Mucosa of descending colon (tissue), 3 donors: Measurements from ENCODE around the gene ACOXL. TPM values are rescaled to one million over a fixed set of nuclear protein-coding genes. Genes with fewer than 3 reads are reported as not detected.

Source experiments
- ATAC-seq: fragments of 200-7000 bp; cut with Tn5 transposase; one replicate; pipeline ENCODE4 v1.9.1; 2020; ENCODE audit warnings: mild to moderate bottlenecking, moderate library complexity
- DNase-seq, 3 donors: peaks; one replicate each; pipeline ENCODE4 v3.0.0-alpha.2; 2020
- H3K36me3 ChIP-seq: fragments of 200-600 bp; one replicate; pipeline ENCODE4 v1.8.0; 2021; ENCODE audit warnings: low read depth, mild to moderate bottlenecking
- H3K4me1 ChIP-seq: fragments of 200-600 bp; one replicate; pipeline ENCODE4 v1.8.0; 2021; ENCODE audit warnings: low read depth, mild to moderate bottlenecking
- H3K4me3 ChIP-seq: fragments of 200-600 bp; one replicate; pipeline ENCODE4 v1.8.0; 2021; ENCODE audit warnings: mild to moderate bottlenecking
- H3K9me3 ChIP-seq: fragments of 200-600 bp; one replicate; pipeline ENCODE4 v1.8.0; 2021; ENCODE audit warnings: mild to moderate bottlenecking
- intact Hi-C, 2 donors: fragments of 100-400 bp; cut with DNase I in 1 of 2; cut with micrococcal nuclease in 1 of 2; formaldehyde crosslinking; loops; one replicate each; pipeline versions ENCODE4 v1.11.0 to v1.11.1; 2022; cut with DNase I, micrococcal nuclease
- total RNA-seq, 3 donors: library from RNA; stranded (reverse); fragmentation: NEBNext Ultra II Directional in 2 of 3; extraction: Animal tissue kit (Norgen Biotek cat#: 25700) in 2 of 3; gene quantifications; one replicate each; pipeline versions ENCODE4 v1.2.1 to v1.2.4, GENCODE V29; 2021 to 2023
- TF ChIP-seq, protein P1 (sequence below): fragments of 200-600 bp; IDR thresholded peaks from one replicate; pipeline ENCODE4 v1.8.0; 2022; ENCODE audit warnings: antibody characterized with exemption, mild to moderate bottlenecking
- donor health status: DM: no; HTN: no; CAD: no; lungs with moderate emphysema.
- donor health status: DM: no; HTN: no; CAD: no.
- donor health status: DM: no; HTN: yes; CAD: no.

ACOXL gene
- total RNA-seq, 3 donors from 2014 or later: 0.51 to 1.2 (median 0.87) TPM

DNA sequence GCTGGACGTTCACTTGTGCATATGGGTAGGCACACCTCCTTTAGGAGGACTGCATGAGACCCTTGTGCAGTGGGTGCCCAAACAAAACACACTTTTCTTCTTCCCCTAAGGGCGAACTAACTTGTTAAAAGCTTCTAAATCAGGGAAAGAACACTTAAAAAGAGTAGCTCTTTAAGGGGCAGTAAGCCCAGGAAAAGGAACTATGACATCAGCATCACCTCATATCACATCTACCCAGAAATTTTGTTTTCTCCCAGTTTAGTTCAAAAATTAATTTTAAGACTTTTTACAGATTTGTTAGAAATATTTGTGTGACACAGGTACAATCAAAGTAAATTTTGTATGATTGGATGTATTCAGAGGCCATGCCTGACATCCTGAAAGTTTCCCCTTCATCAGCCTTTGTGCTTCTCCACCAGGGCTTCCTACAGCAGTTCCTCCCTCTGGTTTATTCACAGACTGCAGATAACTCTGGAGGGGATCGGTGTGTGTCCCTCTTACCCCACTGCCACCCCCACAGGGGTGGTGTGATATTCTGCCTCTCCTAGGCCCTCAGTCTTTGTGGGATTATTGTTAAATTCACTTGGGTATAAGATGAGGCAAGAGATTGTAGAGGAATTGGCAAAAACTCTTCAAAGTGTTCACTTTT is 416.0 kb downstream of the ACOXL start:
- DNase-seq (no peak), ATAC-seq (no peak)
- Histone ChIP-seq H3K4me1 (no peaks in the 10 kb centered on the region), H3K9me3 (no peaks in the 10 kb centered on the region), H3K4me3 (no peak overlapping the region), H3K36me3 (no peaks in the 10 kb centered on the region)
- TF ChIP-seq, protein P1, sequence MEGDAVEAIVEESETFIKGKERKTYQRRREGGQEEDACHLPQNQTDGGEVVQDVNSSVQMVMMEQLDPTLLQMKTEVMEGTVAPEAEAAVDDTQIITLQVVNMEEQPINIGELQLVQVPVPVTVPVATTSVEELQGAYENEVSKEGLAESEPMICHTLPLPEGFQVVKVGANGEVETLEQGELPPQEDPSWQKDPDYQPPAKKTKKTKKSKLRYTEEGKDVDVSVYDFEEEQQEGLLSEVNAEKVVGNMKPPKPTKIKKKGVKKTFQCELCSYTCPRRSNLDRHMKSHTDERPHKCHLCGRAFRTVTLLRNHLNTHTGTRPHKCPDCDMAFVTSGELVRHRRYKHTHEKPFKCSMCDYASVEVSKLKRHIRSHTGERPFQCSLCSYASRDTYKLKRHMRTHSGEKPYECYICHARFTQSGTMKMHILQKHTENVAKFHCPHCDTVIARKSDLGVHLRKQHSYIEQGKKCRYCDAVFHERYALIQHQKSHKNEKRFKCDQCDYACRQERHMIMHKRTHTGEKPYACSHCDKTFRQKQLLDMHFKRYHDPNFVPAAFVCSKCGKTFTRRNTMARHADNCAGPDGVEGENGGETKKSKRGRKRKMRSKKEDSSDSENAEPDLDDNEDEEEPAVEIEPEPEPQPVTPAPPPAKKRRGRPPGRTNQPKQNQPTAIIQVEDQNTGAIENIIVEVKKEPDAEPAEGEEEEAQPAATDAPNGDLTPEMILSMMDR: no peak
- intact Hi-C loops: no loop called here

- no peaks in the 10 kb centered on the region for H3K9me3 ChIP-seq
- intact Hi-C loops: no loop called here
- no peaks in the 10 kb centered on the region for H3K4me1 ChIP-seq
- no peak overlapping the region for H3K4me3 ChIP-seq
- DNase-seq (no peak), ATAC-seq (no peak)
- TF ChIP-seq, protein P1: no peak
- H3K36me3 ChIP-seq: no peaks in the 10 kb centered on the region
These were observed 416.6 kb downstream of the ACOXL start for GRCh38 chr2:111148925-111149324.

DNA sequence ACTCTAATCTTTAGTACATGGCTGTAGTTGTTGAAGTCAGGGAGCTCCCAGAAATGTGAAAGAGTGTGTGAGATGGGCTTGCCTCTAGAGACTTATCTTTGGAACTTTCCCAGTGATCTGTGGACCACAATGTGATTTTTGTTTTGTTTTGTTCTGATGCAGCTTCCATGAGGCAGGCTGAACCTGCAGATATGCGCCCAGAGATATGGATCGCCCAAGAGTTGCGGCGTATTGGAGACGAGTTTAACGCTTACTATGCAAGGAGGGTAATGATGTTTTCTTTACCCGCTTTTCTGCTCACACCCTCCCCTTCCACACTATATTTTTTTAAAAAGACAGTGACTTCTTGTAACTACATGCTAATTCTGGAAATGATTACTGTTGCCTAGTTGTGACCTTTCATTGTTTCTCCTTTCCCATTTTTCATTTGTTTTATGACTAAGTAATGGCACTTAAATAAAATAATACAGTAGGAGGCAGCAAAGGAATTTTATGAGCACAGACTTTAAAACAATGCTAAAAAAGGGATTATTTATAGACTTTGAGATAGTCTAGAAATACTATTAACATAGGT is 417.6 kb downstream of the ACOXL start:
- intact Hi-C loops: no loop called here
- ATAC-seq (no peak), DNase-seq (no peak)
- TF ChIP-seq, protein P1: no peak
- Histone ChIP-seq H3K4me3 (no peak overlapping the region), H3K9me3 (no peaks in the 10 kb centered on the region), H3K36me3 (no peaks in the 10 kb centered on the region), H3K4me1 (no peaks in the 10 kb centered on the region)

GRCh38 chr2:111154758-111155157 is 422.4 kb downstream of the ACOXL start:
- Histone ChIP-seq H3K9me3 (no peaks in the 10 kb centered on the region), H3K36me3 (no peaks in the 10 kb centered on the region), H3K4me1 (no peaks in the 10 kb centered on the region), H3K4me3 (no peak overlapping the region)
- ATAC-seq: no peak
- TF ChIP-seq, protein P1: no peak
- intact Hi-C loops: no loop called here
- DNase-seq: no peak

- ATAC-seq: peak; percentile 11
- intact Hi-C loops: no loop called here
- TF ChIP-seq, protein P1: no peak
- Histone ChIP-seq H3K36me3 (no peaks in the 10 kb centered on the region), H3K9me3 (no peaks in the 10 kb centered on the region), H3K4me3 (no peak overlapping the region), H3K4me1 (no peaks in the 10 kb centered on the region)
- DNase-seq: no peak
These were observed 423.2 kb downstream of the ACOXL start for GRCh38 chr2:111155610-111156009.
